Thymus (tissue), 11 donors: ENCODE results near the gene SRA1. TPM values are rescaled to one million over a fixed set of nuclear protein-coding genes. Genes with fewer than 3 reads are reported as not detected.
A peak's percentile ranks its signal among the peaks of the same experiment; 100 is the strongest.
"Not testable (repeated sequence)": the region's sequence is repeated elsewhere in the genome, so short reads cannot be mapped to it uniquely, and the experiment has no call there.

Experiments
- DNase-seq, 9 donors: peaks; one replicate each; pipeline ENCODE4 v3.0.0-alpha.2; 2013; ENCODE audit warnings: low spot score in 9 of 9, low read depth in 6 of 9, missing footprints in 1 of 9
- H3K27ac ChIP-seq, 2 donors: one replicate each; pipeline ENCODE4 v1.5.1; 2013; ENCODE audit warnings: control low read depth in 1 of 2, low read depth in 1 of 2, low read length in 1 of 2, mild to moderate bottlenecking in 1 of 2, moderate library complexity in 1 of 2
- H3K27me3 ChIP-seq, 2 donors: one replicate each; pipeline ENCODE4 v1.5.1; 2013; ENCODE audit warnings: low read length in 1 of 2; ENCODE audit not compliant: control insufficient read depth in 2 of 2, insufficient read depth in 1 of 2
- H3K36me3 ChIP-seq, 2 donors: one replicate each; pipeline ENCODE4 v1.5.1; 2013; ENCODE audit warnings: low read length in 1 of 2, mild to moderate bottlenecking in 1 of 2, moderate library complexity in 1 of 2; ENCODE audit not compliant: control insufficient read depth in 2 of 2, insufficient read depth in 2 of 2
- H3K4me1 ChIP-seq, 2 donors: one replicate each; pipeline ENCODE4 v1.5.1; 2013; ENCODE audit warnings: low read length in 2 of 2; ENCODE audit not compliant: control insufficient read depth in 2 of 2, insufficient read depth in 2 of 2
- H3K4me3 ChIP-seq, 2 donors: one replicate each; pipeline ENCODE4 v1.5.1; 2013; ENCODE audit warnings: low read length in 2 of 2, control low read depth in 1 of 2, mild to moderate bottlenecking in 1 of 2
- H3K9me3 ChIP-seq, 2 donors: one replicate each; pipeline ENCODE4 v1.5.1; 2013; ENCODE audit warnings: low read length in 1 of 2, mild to moderate bottlenecking in 1 of 2; ENCODE audit not compliant: control insufficient read depth in 2 of 2, insufficient read depth in 1 of 2
- WGBS: extraction: QIAGEN DNeasy Blood & Tissue Kit; methylation state at CpG from one replicate; pipeline ENCODE4 v1.1.7; 2013; 5-methylcytosine and 5-hydroxymethylcytosine counted together
- polyA plus RNA-seq: library from polyadenylated mRNA; stranded (reverse); fragments of 200-250 nt; gene quantifications from one replicate; pipeline ENCODE4 v1.2.3, GENCODE V29; 2013
- total RNA-seq: library from RNA; stranded (reverse); fragments of 120-200 nt; gene quantifications from one replicate; pipeline ENCODE4 v1.2.4, GENCODE V29; 2013
- donor health status: healthy.

The SRA1 gene
- total and polyA plus RNA-seq, 2 donors: 29.7 to 46.3 TPM

DNA sequence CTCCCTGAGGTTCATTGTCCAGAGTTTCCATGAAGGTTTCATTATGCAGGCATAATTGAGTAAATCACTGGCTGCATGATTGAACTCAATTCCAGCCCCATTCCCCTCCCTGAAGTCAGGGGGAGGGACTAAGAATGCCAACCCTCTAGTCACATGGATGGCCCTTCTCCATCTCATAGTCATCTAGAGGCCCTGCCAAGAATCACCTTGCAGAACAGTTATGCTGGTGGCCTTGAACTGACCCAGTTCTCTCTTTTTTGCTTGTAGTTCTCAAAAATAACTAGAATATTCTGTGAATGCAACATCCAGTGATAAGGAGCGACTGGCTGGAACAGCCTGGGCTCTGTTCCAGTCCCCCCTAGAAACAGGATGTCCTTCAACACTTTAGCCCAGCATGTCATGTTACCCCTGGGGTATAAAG, 39.1 kb upstream of the SRA1 start:
- no peaks in the 10 kb centered on the region for H3K4me1 ChIP-seq
- peaks cover 0 to 5% of the 10 kb centered on the region in 2 donors for H3K27me3 ChIP-seq
- no peaks in the 10 kb centered on the region for H3K9me3 ChIP-seq
- no peaks in the 10 kb centered on the region for H3K36me3 ChIP-seq
- WGBS: 90% methylated on average over 1 of the region's 1 CpG
- no peak overlapping the region for H3K27ac ChIP-seq
- H3K4me3 ChIP-seq: no peak overlapping the region
- no peak for DNase-seq

- Histone ChIP-seq H3K36me3 (no peaks in the 10 kb centered on the region), H3K9me3 (no peaks in the 10 kb centered on the region), H3K4me3 (no peak overlapping the region), H3K27me3 (peaks cover 0 to 7% of the 10 kb centered on the region in 2 donors), H3K27ac (no peak overlapping the region), H3K4me1 (no peaks in the 10 kb centered on the region)
- peak in 1 of 9 donors; percentile 12 for DNase-seq
- WGBS: 65% methylated on average over 5 of the region's 5 CpGs
These were observed 38.4 kb upstream of the SRA1 start for GRCh38 chr5:140595538-140596300.

- Histone ChIP-seq H3K4me1 (no peaks in the 10 kb centered on the region), H3K4me3 (no peak overlapping the region), H3K9me3 (no peaks in the 10 kb centered on the region), H3K27me3 (peaks cover 0 to 8% of the 10 kb centered on the region in 2 donors), H3K27ac (no peak overlapping the region), H3K36me3 (no peaks in the 10 kb centered on the region)
- 94% methylated on average over 6 of the region's 6 CpGs for WGBS
- DNase-seq: no peak
These were observed 36.9 kb upstream of the SRA1 start for GRCh38 chr5:140594169-140594568.

GRCh38 chr5:140593070-140593469, 35.8 kb upstream of the SRA1 start:
- H3K4me1 ChIP-seq, H3K9me3 ChIP-seq, H3K4me3 ChIP-seq, H3K36me3 ChIP-seq, DNase-seq, H3K27me3 ChIP-seq, H3K27ac ChIP-seq: not testable (repeated sequence)
- 70% methylated on average over 11 of the region's 14 CpGs for WGBS

GRCh38 chr5:140591747-140592372, 34.6 kb upstream of the SRA1 start:
- Histone ChIP-seq H3K27ac (no peak overlapping the region), H3K27me3 (peaks cover 0 to 8% of the 10 kb centered on the region in 2 donors), H3K9me3 (no peaks in the 10 kb centered on the region), H3K4me3 (no peak overlapping the region), H3K4me1 (no peaks in the 10 kb centered on the region), H3K36me3 (no peaks in the 10 kb centered on the region)
- 88% methylated on average over 5 of the region's 5 CpGs for WGBS
- no peak for DNase-seq

DNA sequence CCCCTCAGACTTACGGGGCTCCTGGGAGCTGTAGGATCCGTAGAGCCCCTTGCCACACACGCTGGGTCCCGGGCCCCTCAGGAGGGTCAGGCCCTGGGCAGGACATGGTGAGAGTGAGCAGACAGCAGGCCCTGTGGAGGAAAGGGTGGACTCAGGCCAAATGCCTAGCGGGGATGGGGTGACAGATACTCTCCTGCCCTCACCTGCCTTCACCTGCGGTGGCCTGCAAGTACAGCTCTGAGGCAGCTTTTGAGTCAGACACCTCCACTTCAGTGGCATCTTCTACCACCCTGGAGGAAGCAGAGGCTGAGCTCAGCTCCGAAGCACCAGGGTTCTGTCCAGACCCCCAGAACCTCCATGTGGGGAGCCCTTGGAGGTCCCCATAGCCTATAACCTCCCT, 33.6 kb upstream of the SRA1 start:
- Histone ChIP-seq H3K9me3 (no peaks in the 10 kb centered on the region), H3K27ac (no peak overlapping the region), H3K27me3 (peaks cover 0 to 8% of the 10 kb centered on the region in 2 donors), H3K36me3 (no peaks in the 10 kb centered on the region), H3K4me1 (no peaks in the 10 kb centered on the region), H3K4me3 (no peak overlapping the region)
- 95% methylated on average over 7 of the region's 7 CpGs for WGBS
- DNase-seq: no peak

DNA sequence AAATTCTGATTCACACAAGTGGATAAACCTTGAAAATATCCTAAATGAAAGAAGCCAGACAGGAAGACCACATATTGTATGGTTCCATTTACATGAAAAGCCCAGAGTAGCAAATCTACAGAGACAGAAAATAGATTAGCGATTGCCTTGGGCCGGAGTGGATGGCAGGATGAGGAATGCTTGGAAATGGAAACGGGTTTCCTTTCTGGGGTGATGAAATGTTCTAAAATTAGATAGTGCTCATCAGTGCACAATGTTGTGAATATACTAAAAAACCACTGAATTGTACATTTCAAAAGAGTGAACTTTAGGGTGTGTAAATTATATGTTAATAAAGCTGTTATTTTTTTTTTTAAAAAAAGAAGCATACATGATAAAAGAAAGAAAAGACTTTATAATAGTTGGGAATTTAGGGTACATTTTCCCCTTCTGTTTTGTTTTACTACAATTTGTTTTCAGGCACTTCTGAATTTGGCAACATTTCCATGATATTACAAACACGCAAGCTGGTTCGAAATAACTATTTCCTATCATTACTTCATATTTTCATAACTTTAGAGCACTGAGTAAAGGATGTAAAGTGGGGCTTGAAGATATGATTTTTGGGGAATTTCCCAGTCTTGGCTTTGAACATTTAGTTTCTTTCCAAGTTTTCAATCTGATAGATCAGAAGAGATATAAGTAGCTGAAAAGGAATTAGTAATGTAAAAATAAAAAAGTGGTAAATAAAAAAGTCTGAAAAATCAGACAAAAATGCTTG, 31.2 kb upstream of the SRA1 start:
- DNase-seq: no peak
- Histone ChIP-seq H3K4me3 (no peak overlapping the region), H3K4me1 (no peaks in the 10 kb centered on the region), H3K27me3 (peaks cover 0 to 3% of the 10 kb centered on the region in 2 donors), H3K27ac (no peak overlapping the region), H3K36me3 (no peaks in the 10 kb centered on the region), H3K9me3 (no peaks in the 10 kb centered on the region)
- WGBS: 97% methylated on average over 5 of the region's 5 CpGs

GRCh38 chr5:140587495-140587894, 30.2 kb upstream of the SRA1 start:
- Histone ChIP-seq H3K27me3 (peaks cover 0 to 5% of the 10 kb centered on the region in 2 donors), H3K36me3 (no peaks in the 10 kb centered on the region), H3K4me3 (no peak overlapping the region), H3K27ac (no peak overlapping the region), H3K9me3 (no peaks in the 10 kb centered on the region), H3K4me1 (no peaks in the 10 kb centered on the region)
- DNase-seq: no peak
- 97% methylated on average over 1 of the region's 1 CpG for WGBS

- H3K4me3 ChIP-seq, H3K36me3 ChIP-seq, H3K4me1 ChIP-seq, H3K27me3 ChIP-seq, H3K27ac ChIP-seq, DNase-seq, H3K9me3 ChIP-seq: not testable (repeated sequence)
- WGBS: 94% methylated on average over 6 of the region's 6 CpGs
These were observed 22.0 kb upstream of the SRA1 start for GRCh38 chr5:140579188-140579747.
